Measurements from ENCODE around the gene LCOR. TPM values are rescaled to one million over a fixed set of nuclear protein-coding genes. Genes with fewer than 3 reads are reported as not detected.

The LCOR gene
- total RNA-seq, 1 experiment from 2014 or later = 10.5 TPM

GRCh38 chr10:97028832-97029178, 196.7 kb downstream of the LCOR start:
- H3K36me3 ChIP-seq (ENCODE audit: low read depth, low read length) = no peaks in the 10 kb centered on the region; the same call in 1 of the 2 replicates
- H2AFZ ChIP-seq (ENCODE audit: low read length) = no peak overlapping the region
- 0 out of 2 replicates have a peak overlapping the region, but pooled peaks have one; percentile 13 for H3K27ac ChIP-seq (ENCODE audit: low read length)
- H3K9me3 ChIP-seq (ENCODE audit: low read length) = no peaks in the 10 kb centered on the region
- H3K9ac ChIP-seq (ENCODE audit: low read length) = no peak overlapping the region
- intact Hi-C loops (cut with micrococcal nuclease) = loop anchor here (5.0 to 10.0 kb wide), 2 partner anchors 197 to 264 kb away; partner anchors contain the start of gene LCOR
- no peaks in the 10 kb centered on the region for H3K27me3 ChIP-seq (ENCODE audit: low read length)
- H3K4me2 ChIP-seq (ENCODE audit: low read length) = peak overlapping the region; percentile 44; the same call in 1 of the 2 replicates
- peaks cover 27% of the 10 kb centered on the region for H3K4me1 ChIP-seq (ENCODE audit: insufficient read depth, low read length)
- no peak for ATAC-seq
- no peaks in the 10 kb centered on the region for H3F3A ChIP-seq (ENCODE audit: low read length, unreplicated experiment)
- POLR2A ChIA-PET (ENCODE audit: unreplicated experiment) = no interaction called here
- H3K9me2 ChIP-seq (replicated peaks; ENCODE audit: low read length) = no peaks in the 10 kb centered on the region
- BruUV-seq (replicated peaks) = no TSS peak
- no peaks in the 10 kb centered on the region for H4K20me1 ChIP-seq (ENCODE audit: low read length)
- CTCF ChIA-PET = no interaction called here
- no peaks in the 10 kb centered on the region for H3K79me2 ChIP-seq (ENCODE audit: low read length)
- no peak overlapping the region for H3K4me3 ChIP-seq (ENCODE audit: low read length)
- no peak for TF ChIP-seq CTCF (conservative IDR thresholded peaks at IDR 0.05; ENCODE audit: low read depth, low read length)
- no peak for TF ChIP-seq EZH2 (IDR thresholded peaks at IDR 0.05; ENCODE audit: low read length, unreplicated experiment)
- no peak for TF ChIP-seq EZH2phosphoT487 (IDR thresholded peaks at IDR 0.05; ENCODE audit: borderline replicate concordance, low read length)
- no peak for DNase-seq

- Histone ChIP-seq H3K27me3 (ENCODE audit: low read length) (no peaks in the 10 kb centered on the region), H3K36me3 (ENCODE audit: low read depth, low read length) (no peaks in the 10 kb centered on the region; the same call in 1 of the 2 replicates), H3K4me1 (ENCODE audit: insufficient read depth, low read length) (peaks cover 22% of the 10 kb centered on the region), H2AFZ (ENCODE audit: low read length) (no peak overlapping the region), H4K20me1 (ENCODE audit: low read length) (no peaks in the 10 kb centered on the region), H3K79me2 (ENCODE audit: low read length) (no peaks in the 10 kb centered on the region), H3K9me2 (replicated peaks; ENCODE audit: low read length) (no peaks in the 10 kb centered on the region), H3K9ac (ENCODE audit: low read length) (no peak overlapping the region), H3K9me3 (ENCODE audit: low read length) (no peaks in the 10 kb centered on the region), H3K4me2 (ENCODE audit: low read length) (no peak overlapping the region), H3K4me3 (ENCODE audit: low read length) (no peak overlapping the region), H3F3A (ENCODE audit: low read length, unreplicated experiment) (no peaks in the 10 kb centered on the region), H3K27ac (ENCODE audit: low read length) (no peak overlapping the region)
- ChIA-PET POLR2A (ENCODE audit: unreplicated experiment) (no interaction called here), CTCF (no interaction called here)
- no peak for DNase-seq
- intact Hi-C loops (cut with micrococcal nuclease) = loop anchor here (5.0 to 10.0 kb wide), 2 partner anchors 197 to 264 kb away; partner anchors contain the start of gene LCOR
- no peak for TF ChIP-seq EZH2phosphoT487 (IDR thresholded peaks at IDR 0.05; ENCODE audit: borderline replicate concordance, low read length)
- TF ChIP-seq CTCF (conservative IDR thresholded peaks at IDR 0.05; ENCODE audit: low read depth, low read length) = no peak
- no peak for TF ChIP-seq EZH2 (IDR thresholded peaks at IDR 0.05; ENCODE audit: low read length, unreplicated experiment)
- ATAC-seq = no peak
- BruUV-seq (replicated peaks) = no TSS peak
Observed at GRCh38 chr10:97029271-97029670, 197.2 kb downstream of the LCOR start.

DNA sequence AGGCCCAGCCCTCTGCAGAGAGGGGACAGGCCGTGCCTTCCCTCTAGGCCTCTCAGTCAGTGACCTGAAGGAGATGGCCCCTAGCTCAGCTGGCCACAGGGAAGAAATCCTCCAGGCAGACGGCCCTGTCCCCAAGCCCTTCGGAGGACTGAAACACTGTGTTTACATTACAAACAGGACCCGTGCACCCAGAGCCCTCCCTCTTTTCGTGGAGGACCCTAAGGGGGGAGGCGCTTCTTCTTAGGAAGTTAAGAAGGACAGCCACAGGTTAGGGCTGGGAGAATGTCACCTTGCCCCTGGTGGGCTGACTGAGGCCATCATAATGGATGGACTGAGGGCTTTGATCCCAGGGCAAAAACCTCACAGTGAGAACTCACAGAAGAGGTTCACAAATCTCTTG, 198.8 kb downstream of the LCOR start:
- Histone ChIP-seq H4K20me1 (ENCODE audit: low read length) (no peaks in the 10 kb centered on the region), H3K79me2 (ENCODE audit: low read length) (no peaks in the 10 kb centered on the region), H3K27me3 (ENCODE audit: low read length) (no peaks in the 10 kb centered on the region), H3K27ac (ENCODE audit: low read length) (no peak overlapping the region), H3K9me2 (replicated peaks; ENCODE audit: low read length) (no peaks in the 10 kb centered on the region), H3K4me3 (ENCODE audit: low read length) (no peak overlapping the region), H3K4me1 (ENCODE audit: insufficient read depth, low read length) (peaks cover 10% of the 10 kb centered on the region; the same call in 1 of the 2 replicates), H3K9ac (ENCODE audit: low read length) (no peak overlapping the region), H3F3A (ENCODE audit: low read length, unreplicated experiment) (no peaks in the 10 kb centered on the region), H2AFZ (ENCODE audit: low read length) (no peak overlapping the region), H3K4me2 (ENCODE audit: low read length) (no peak overlapping the region), H3K9me3 (ENCODE audit: low read length) (no peaks in the 10 kb centered on the region), H3K36me3 (ENCODE audit: low read depth, low read length) (no peaks in the 10 kb centered on the region)
- TF ChIP-seq CTCF (conservative IDR thresholded peaks at IDR 0.05; ENCODE audit: low read depth, low read length) (no peak), EZH2phosphoT487 (IDR thresholded peaks at IDR 0.05; ENCODE audit: borderline replicate concordance, low read length) (no peak), EZH2 (IDR thresholded peaks at IDR 0.05; ENCODE audit: low read length, unreplicated experiment) (no peak)
- DNase-seq (no peak), ATAC-seq (no peak)
- no TSS peak for BruUV-seq (replicated peaks)
- ChIA-PET CTCF (no interaction called here), POLR2A (ENCODE audit: unreplicated experiment) (no interaction called here)
- intact Hi-C loops (cut with micrococcal nuclease) = no loop called here

Measured in PC-3 (cell line).